ENCODE measurements around the gene NSUN7.

NSUN7 gene

DNA sequence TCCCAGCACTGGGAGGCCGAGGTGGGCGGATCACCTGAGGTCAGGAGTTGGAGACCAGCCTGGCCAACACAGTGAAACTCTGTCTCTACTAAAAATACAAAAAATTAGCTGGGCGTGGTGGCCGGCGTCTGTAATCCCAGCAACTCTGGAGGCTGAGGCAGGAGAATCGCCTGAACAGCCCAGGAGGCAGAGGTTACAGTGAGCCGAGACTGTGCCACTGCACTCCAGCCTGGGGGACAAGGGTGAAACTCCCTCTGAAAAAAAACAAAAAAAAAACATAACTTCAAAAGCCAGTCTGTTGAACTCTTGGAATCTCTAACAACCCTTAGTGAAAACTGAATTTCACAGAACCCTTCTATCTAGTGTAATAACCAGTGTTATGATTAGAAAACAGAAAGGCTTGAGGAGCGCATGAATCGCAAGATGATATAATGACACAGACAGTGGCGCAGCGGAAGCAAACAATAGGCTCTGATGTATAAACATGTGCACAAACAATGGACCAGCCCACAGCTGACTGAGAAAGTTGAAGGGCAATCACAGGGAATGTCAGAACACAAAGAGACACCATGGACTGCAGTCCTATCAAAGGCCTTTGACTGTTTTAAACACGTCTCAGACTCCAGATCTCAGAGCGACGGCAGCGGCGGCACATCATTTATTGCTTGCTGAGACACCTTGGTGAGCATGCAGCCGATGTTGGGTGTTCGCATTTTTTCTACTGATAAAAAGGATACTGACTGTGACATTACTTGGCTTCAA, 81.6 kb downstream of the NSUN7 start:
- no CpG with 5 or more reads among the region's 18 CpGs for WGBS (ENCODE audit: extremely low coverage, insufficient coverage, low lambda C conversion rate)
- H3K56ac ChIP-seq (ENCODE audit: low read length) = no peak overlapping the region
- H3K4me3 ChIP-seq (ENCODE audit: low read length) = no peak overlapping the region

DNA sequence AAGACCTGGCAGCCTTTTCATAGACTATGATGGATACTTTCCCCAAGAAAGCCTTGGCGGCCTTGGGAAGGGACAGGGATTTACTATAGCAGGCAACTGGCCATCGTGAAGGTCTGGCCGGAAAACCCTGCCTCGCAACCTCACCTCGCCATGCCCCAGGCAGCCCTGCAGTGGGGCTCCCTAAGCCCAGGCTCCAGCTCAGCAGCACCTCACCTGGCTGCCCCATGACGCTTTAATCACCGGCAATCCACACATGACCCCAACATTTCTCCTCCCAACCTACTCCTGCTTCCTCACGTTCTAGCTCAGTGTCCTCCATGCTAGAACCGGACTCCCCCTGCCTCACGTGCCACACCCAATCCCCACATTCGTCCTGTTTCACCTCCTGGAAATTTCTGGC, 82.4 kb downstream of the NSUN7 start:
- H2AK5ac ChIP-seq (ENCODE audit: low read length) = no peak overlapping the region
- no peak overlapping the region for H3K56ac ChIP-seq (ENCODE audit: low read length)
- WGBS (ENCODE audit: extremely low coverage, insufficient coverage, low lambda C conversion rate) = no CpG with 5 or more reads among the region's 11 CpGs
- H2BK120ac ChIP-seq (ENCODE audit: low read depth, low read length) = no peak overlapping the region
- H3K18ac ChIP-seq (ENCODE audit: low read length) = no peak overlapping the region
- no peak overlapping the region for H4K5ac ChIP-seq (ENCODE audit: low read length)
- no peak overlapping the region for H3K4me3 ChIP-seq (ENCODE audit: low read length)
- no peaks in the 10 kb centered on the region for H3K27me3 ChIP-seq (ENCODE audit: insufficient read depth, low read length, poor library complexity)
- no peak overlapping the region for H3K23ac ChIP-seq (ENCODE audit: low read length)
- no peak overlapping the region for H4K8ac ChIP-seq (ENCODE audit: low read depth, low read length)
- H3K4ac ChIP-seq (ENCODE audit: low read depth, low read length) = no peak overlapping the region
- DNase-seq = no peak
- H2BK15ac ChIP-seq (replicated peaks; ENCODE audit: low read depth) = no peak overlapping the region
- H3K9ac ChIP-seq (ENCODE audit: low read length) = no peak overlapping the region
- peaks cover 10% of the 10 kb centered on the region for H3K79me1 ChIP-seq (ENCODE audit: low read length)
- H3K4me2 ChIP-seq (ENCODE audit: low read length) = no peak overlapping the region
- no peaks in the 10 kb centered on the region for H3K4me1 ChIP-seq (ENCODE audit: control insufficient read depth, low read depth, low read length)
- H3K36me3 ChIP-seq (ENCODE audit: control insufficient read depth, insufficient read depth, low read length) = no peaks in the 10 kb centered on the region
- H2BK5ac ChIP-seq (ENCODE audit: low read length) = no peak overlapping the region
- peaks cover 2% of the 10 kb centered on the region for H3K79me2 ChIP-seq (ENCODE audit: control insufficient read depth, insufficient read depth, low read length)
- no peak overlapping the region for H3K27ac ChIP-seq (ENCODE audit: low read depth, low read length)

More for the DNA sequence above, 81.6 kb downstream of the NSUN7 start:
- Histone ChIP-seq H3K18ac (ENCODE audit: low read length) (no peak overlapping the region), H4K8ac (ENCODE audit: low read depth, low read length) (no peak overlapping the region), H3K9ac (ENCODE audit: low read length) (no peak overlapping the region), H3K27ac (ENCODE audit: low read depth, low read length) (no peak overlapping the region), H3K4ac (ENCODE audit: low read depth, low read length) (no peak overlapping the region), H3K4me1 (ENCODE audit: control insufficient read depth, low read depth, low read length) (no peaks in the 10 kb centered on the region), H3K23ac (ENCODE audit: low read length) (no peak overlapping the region), H3K27me3 (ENCODE audit: insufficient read depth, low read length, poor library complexity) (no peaks in the 10 kb centered on the region), H2BK15ac (replicated peaks; ENCODE audit: low read depth) (no peak overlapping the region), H3K36me3 (ENCODE audit: control insufficient read depth, insufficient read depth, low read length) (no peaks in the 10 kb centered on the region), H3K79me2 (ENCODE audit: control insufficient read depth, insufficient read depth, low read length) (peaks cover 2% of the 10 kb centered on the region), H4K5ac (ENCODE audit: low read length) (no peak overlapping the region), H2BK5ac (ENCODE audit: low read length) (no peak overlapping the region), H2BK120ac (ENCODE audit: low read depth, low read length) (no peak overlapping the region), H2AK5ac (ENCODE audit: low read length) (no peak overlapping the region), H3K79me1 (ENCODE audit: low read length) (peaks cover 10% of the 10 kb centered on the region), H3K4me2 (ENCODE audit: low read length) (no peak overlapping the region)
- DNase-seq = no peak

DNA sequence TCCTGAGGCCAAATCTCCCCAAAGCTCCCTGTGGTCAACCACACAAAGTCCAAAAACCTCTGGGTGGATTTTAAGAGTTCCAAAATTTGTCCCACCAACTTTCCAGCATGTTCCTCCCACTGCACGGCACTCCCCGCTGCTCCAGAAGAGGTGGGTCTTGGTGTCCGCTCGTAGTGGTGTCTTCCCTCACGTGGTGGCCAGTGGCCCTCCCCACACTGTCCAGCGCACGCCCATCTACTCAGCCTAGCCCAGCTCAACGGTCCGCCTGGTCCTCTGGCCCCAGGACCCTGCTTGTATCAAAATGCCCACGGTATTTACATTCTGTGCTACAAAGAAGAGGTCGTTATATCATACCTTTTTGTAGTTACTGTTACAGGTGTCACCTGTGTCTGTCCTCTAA, 83.5 kb downstream of the NSUN7 start:
- no peak overlapping the region for H2BK120ac ChIP-seq (ENCODE audit: low read depth, low read length)
- H4K8ac ChIP-seq (ENCODE audit: low read depth, low read length) = no peak overlapping the region
- no peak overlapping the region for H3K23ac ChIP-seq (ENCODE audit: low read length)
- H3K4me3 ChIP-seq (ENCODE audit: low read length) = no peak overlapping the region
- H3K79me2 ChIP-seq (ENCODE audit: control insufficient read depth, insufficient read depth, low read length) = peaks cover 2% of the 10 kb centered on the region
- no peak overlapping the region for H3K4ac ChIP-seq (ENCODE audit: low read depth, low read length)
- no peak overlapping the region for H3K9ac ChIP-seq (ENCODE audit: low read length)
- no peak overlapping the region for H3K56ac ChIP-seq (ENCODE audit: low read length)
- no peak overlapping the region for H3K18ac ChIP-seq (ENCODE audit: low read length)
- H3K36me3 ChIP-seq (ENCODE audit: control insufficient read depth, insufficient read depth, low read length) = no peaks in the 10 kb centered on the region
- no peak overlapping the region for H3K4me2 ChIP-seq (ENCODE audit: low read length)
- no peak overlapping the region for H2BK5ac ChIP-seq (ENCODE audit: low read length)
- no peaks in the 10 kb centered on the region for H3K4me1 ChIP-seq (ENCODE audit: control insufficient read depth, low read depth, low read length)
- no peak overlapping the region for H2BK15ac ChIP-seq (replicated peaks; ENCODE audit: low read depth)
- H3K27me3 ChIP-seq (ENCODE audit: insufficient read depth, low read length, poor library complexity) = no peaks in the 10 kb centered on the region
- no peak for DNase-seq
- no peak overlapping the region for H4K5ac ChIP-seq (ENCODE audit: low read length)
- no peak overlapping the region for H2AK5ac ChIP-seq (ENCODE audit: low read length)
- peaks cover 12% of the 10 kb centered on the region for H3K79me1 ChIP-seq (ENCODE audit: low read length)
- WGBS (ENCODE audit: extremely low coverage, insufficient coverage, low lambda C conversion rate) = no CpG with 5 or more reads among the region's 11 CpGs
- H3K27ac ChIP-seq (ENCODE audit: low read depth, low read length) = no peak overlapping the region

DNA sequence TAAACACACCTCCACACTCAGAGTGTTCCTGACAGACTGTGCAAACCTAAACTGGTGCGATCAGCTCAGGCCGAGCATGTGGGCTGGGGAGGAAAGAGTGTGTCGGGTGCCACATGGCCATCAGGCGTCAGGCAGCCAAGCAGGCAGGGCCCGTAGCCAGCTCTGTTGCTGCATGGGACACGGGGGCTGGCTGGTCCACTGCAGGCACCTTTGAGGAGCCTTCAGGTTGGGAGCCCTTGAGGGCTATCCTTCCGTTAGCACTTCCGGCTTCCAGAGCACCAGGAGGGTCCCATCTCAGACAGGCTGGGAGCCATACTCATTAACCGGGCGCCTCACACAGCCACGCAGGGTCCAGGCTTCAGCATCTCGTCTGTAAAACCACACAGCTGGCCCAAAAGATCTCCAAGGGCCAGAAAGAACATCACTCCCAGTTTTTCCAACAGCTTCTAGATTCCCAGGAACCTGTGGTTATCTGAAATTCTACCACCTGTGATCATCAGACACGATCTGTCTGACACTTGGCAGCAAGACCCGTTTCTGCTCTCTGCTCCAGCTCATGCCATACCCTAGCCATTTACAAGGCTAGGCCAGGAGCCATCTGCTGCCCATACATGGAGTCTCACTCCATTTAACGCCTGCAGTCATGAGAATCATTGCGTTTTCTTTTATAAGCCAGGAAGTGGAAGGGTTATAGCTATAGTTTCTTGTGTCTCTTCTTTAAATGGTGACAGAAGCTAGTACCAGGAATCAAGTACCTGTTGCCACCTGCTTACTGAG, 87.5 kb downstream of the NSUN7 start:
- no peaks in the 10 kb centered on the region for H3K27me3 ChIP-seq (ENCODE audit: insufficient read depth, low read length, poor library complexity)
- H2BK120ac ChIP-seq (ENCODE audit: low read depth, low read length) = no peak overlapping the region
- H4K8ac ChIP-seq (ENCODE audit: low read depth, low read length) = no peak overlapping the region
- H3K27ac ChIP-seq (ENCODE audit: low read depth, low read length) = no peak overlapping the region
- no peak overlapping the region for H3K56ac ChIP-seq (ENCODE audit: low read length)
- H3K4ac ChIP-seq (ENCODE audit: low read depth, low read length) = no peak overlapping the region
- H3K36me3 ChIP-seq (ENCODE audit: control insufficient read depth, insufficient read depth, low read length) = no peaks in the 10 kb centered on the region
- DNase-seq = no peak
- H2BK5ac ChIP-seq (ENCODE audit: low read length) = no peak overlapping the region
- H3K79me1 ChIP-seq (ENCODE audit: low read length) = peaks cover 10% of the 10 kb centered on the region
- H3K4me2 ChIP-seq (ENCODE audit: low read length) = no peak overlapping the region
- H3K23ac ChIP-seq (ENCODE audit: low read length) = no peak overlapping the region
- peaks cover 8% of the 10 kb centered on the region for H3K79me2 ChIP-seq (ENCODE audit: control insufficient read depth, insufficient read depth, low read length)
- no peak overlapping the region for H3K4me3 ChIP-seq (ENCODE audit: low read length)
- H2AK5ac ChIP-seq (ENCODE audit: low read length) = no peak overlapping the region
- no CpG with 5 or more reads among the region's 16 CpGs for WGBS (ENCODE audit: extremely low coverage, insufficient coverage, low lambda C conversion rate)
- no peak overlapping the region for H4K5ac ChIP-seq (ENCODE audit: low read length)
- H2BK15ac ChIP-seq (replicated peaks; ENCODE audit: low read depth) = no peak overlapping the region
- H3K18ac ChIP-seq (ENCODE audit: low read length) = no peak overlapping the region
- H3K9ac ChIP-seq (ENCODE audit: low read length) = no peak overlapping the region
- H3K4me1 ChIP-seq (ENCODE audit: control insufficient read depth, low read depth, low read length) = peaks cover 2% of the 10 kb centered on the region

DNA sequence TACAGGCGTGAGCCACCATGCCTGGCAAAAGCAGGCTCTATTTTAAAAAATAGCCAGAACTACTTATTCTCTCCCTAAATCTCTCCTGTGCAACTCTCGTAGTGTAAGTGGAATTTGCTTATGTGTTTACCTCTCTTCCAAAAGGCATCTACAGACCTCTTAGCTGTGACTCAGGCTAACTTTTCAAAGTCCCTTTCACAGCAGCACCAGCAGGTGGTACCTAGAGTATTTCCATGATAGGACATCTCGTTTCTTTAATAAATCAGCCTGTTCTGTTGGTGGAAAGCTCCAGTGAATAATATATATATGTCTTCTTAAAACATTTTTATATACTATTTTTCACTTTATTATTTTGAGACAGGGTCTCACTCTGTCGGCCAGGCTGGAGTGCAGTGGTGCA, 89.0 kb downstream of the NSUN7 start:
- H3K79me2 ChIP-seq (ENCODE audit: control insufficient read depth, insufficient read depth, low read length) = peaks cover 8% of the 10 kb centered on the region
- no peak overlapping the region for H3K4ac ChIP-seq (ENCODE audit: low read depth, low read length)
- peak; percentile 50 for DNase-seq
- no peaks in the 10 kb centered on the region for H3K27me3 ChIP-seq (ENCODE audit: insufficient read depth, low read length, poor library complexity)
- H3K23ac ChIP-seq (ENCODE audit: low read length) = no peak overlapping the region
- H3K18ac ChIP-seq (ENCODE audit: low read length) = no peak overlapping the region
- H2BK5ac ChIP-seq (ENCODE audit: low read length) = no peak overlapping the region
- H3K4me3 ChIP-seq (ENCODE audit: low read length) = no peak overlapping the region
- H3K36me3 ChIP-seq (ENCODE audit: control insufficient read depth, insufficient read depth, low read length) = no peaks in the 10 kb centered on the region
- H2AK5ac ChIP-seq (ENCODE audit: low read length) = no peak overlapping the region
- H2BK120ac ChIP-seq (ENCODE audit: low read depth, low read length) = no peak overlapping the region
- H3K4me1 ChIP-seq (ENCODE audit: control insufficient read depth, low read depth, low read length) = peaks cover 2% of the 10 kb centered on the region
- no peak overlapping the region for H4K8ac ChIP-seq (ENCODE audit: low read depth, low read length)
- no peak overlapping the region for H3K56ac ChIP-seq (ENCODE audit: low read length)
- H4K5ac ChIP-seq (ENCODE audit: low read length) = no peak overlapping the region
- H3K9ac ChIP-seq (ENCODE audit: low read length) = no peak overlapping the region
- H3K27ac ChIP-seq (ENCODE audit: low read depth, low read length) = no peak overlapping the region
- H3K4me2 ChIP-seq (ENCODE audit: low read length) = no peak overlapping the region
- H2BK15ac ChIP-seq (replicated peaks; ENCODE audit: low read depth) = no peak overlapping the region
- WGBS (ENCODE audit: extremely low coverage, insufficient coverage, low lambda C conversion rate) = no CpG with 5 or more reads among the region's 4 CpGs
- H3K79me1 ChIP-seq (ENCODE audit: low read length) = peaks cover 8% of the 10 kb centered on the region
